H1 (cell line): ENCODE data around the gene SCARB2. TPM values are rescaled to one million over a fixed set of nuclear protein-coding genes. Genes with fewer than 3 reads are reported as not detected.

Source experiments
- CTCF ChIA-PET: fragments of 300-600 bp; sonication (Branson Sonifier 250); formaldehyde crosslinking; loops from one replicate; lab custom pipeline; 2021; ENCODE audit not compliant: partially characterized antibody; lab: Charles Lee
- POLR2A ChIA-PET: fragments of 300-600 bp; sonication (Branson Sonifier 250); formaldehyde crosslinking; loops from one replicate; lab custom pipeline; 2021; ENCODE audit warnings: inconsistent platforms; ENCODE audit not compliant: partially characterized antibody; lab: Charles Lee
- DNase-seq, 2 experiments: peaks; one replicate each; pipeline versions ENCODE4 v3.0.0 to v3.0.0-alpha.2; 2010 to 2022; ENCODE audit warnings: low spot score in 2 of 2, low read depth in 1 of 2, mixed read lengths in 1 of 2
- FAIRE-seq: peaks from 2 replicates; lab custom pipeline; 2011; peaks lifted over from hg19 to GRCh38; lab: Jason Lieb, UNC
- H2AFZ ChIP-seq: 2 replicates; pipeline ENCODE4 v1.8.1; 2012; ENCODE audit warnings: low read length, inconsistent platforms
- H2AK5ac ChIP-seq: 2 replicates; pipeline ENCODE4 v1.6.1; 2013; ENCODE audit warnings: low read depth, low read length
- H2BK120ac ChIP-seq: replicated peaks from 2 replicates; pipeline ENCODE3; 2013; ENCODE audit warnings: low read depth, low read length, inconsistent platforms
- H2BK12ac ChIP-seq: 2 replicates; pipeline ENCODE4 v1.6.1; 2013; ENCODE audit warnings: low read depth, low read length
- H2BK15ac ChIP-seq: 2 replicates; pipeline ENCODE4 v1.6.1; 2013; ENCODE audit warnings: low read length
- H2BK20ac ChIP-seq: 2 replicates; pipeline ENCODE4 v1.6.1; 2013; ENCODE audit warnings: low read length
- H2BK5ac ChIP-seq: 2 replicates; pipeline ENCODE4 v1.6.1; 2013; ENCODE audit warnings: low read depth, low read length
- H3K14ac ChIP-seq: 2 replicates; pipeline ENCODE4 v1.6.1; 2013; ENCODE audit warnings: inconsistent platforms; ENCODE audit not compliant: insufficient read length
- H3K18ac ChIP-seq: 2 replicates; pipeline ENCODE4 v1.6.1; 2013; ENCODE audit warnings: low read length; ENCODE audit errors: extremely low read depth
- H3K23ac ChIP-seq: 2 replicates; pipeline ENCODE4 v1.6.1; 2013; ENCODE audit warnings: inconsistent platforms; ENCODE audit not compliant: insufficient read length
- H3K23me2 ChIP-seq: 2 replicates; pipeline ENCODE4 v1.6.1; 2013; ENCODE audit warnings: low read depth, low read length
- H3K27ac ChIP-seq: 2 replicates; pipeline ENCODE4 v1.6.1; 2011; ENCODE audit warnings: low read depth, low read length, inconsistent platforms
- H3K27me3 ChIP-seq, 4 experiments: replicated peaks in 1 of 4; 1 replicate in 1 of 4; 2 replicates in 3 of 4; pipeline versions ENCODE4 v1.6.1 to v1.8.1; 2011 to 2013; ENCODE audit warnings: low read length in 3 of 4, mild to moderate bottlenecking in 3 of 4, inconsistent platforms in 2 of 4, mixed read lengths in 2 of 4, moderate library complexity in 1 of 4; ENCODE audit not compliant: control insufficient read depth in 3 of 4, insufficient read depth in 3 of 4; ENCODE audit errors: extremely low read depth in 1 of 4
- H3K36me3 ChIP-seq, 4 experiments: 2 replicates each; pipeline versions ENCODE4 v1.6.1 to v1.8.1; 2011 to 2013; ENCODE audit warnings: mild to moderate bottlenecking in 4 of 4, low read length in 3 of 4, moderate library complexity in 2 of 4, control low read depth in 1 of 4, inconsistent platforms in 1 of 4; ENCODE audit not compliant: insufficient read depth in 4 of 4, control insufficient read depth in 2 of 4
- H3K4ac ChIP-seq: replicated peaks from 2 replicates; pipeline ENCODE3; 2013; ENCODE audit warnings: low read length, low read depth, mixed read lengths, inconsistent platforms; ENCODE audit not compliant: insufficient read length
- H3K4me1 ChIP-seq, 4 experiments: replicated peaks in 1 of 4; 1 replicate in 1 of 4; 2 replicates in 3 of 4; pipeline versions ENCODE4 v1.6.1 to v1.8.1; 2011 to 2013; ENCODE audit warnings: low read length in 3 of 4, inconsistent platforms in 2 of 4, mixed read lengths in 1 of 4; ENCODE audit not compliant: insufficient read depth in 4 of 4, control insufficient read depth in 3 of 4
- H3K4me2 ChIP-seq, 2 experiments: 2 replicates each; pipeline versions ENCODE4 v1.6.1 to v1.8.1; 2011 to 2013; ENCODE audit warnings: low read depth in 2 of 2, low read length in 2 of 2, control low read depth in 1 of 2, inconsistent platforms in 1 of 2, mild to moderate bottlenecking in 1 of 2; ENCODE audit not compliant: insufficient read depth in 1 of 2
- H3K4me3 ChIP-seq, 4 experiments: fragments of 200-600, 300-600 bp in 1 of 4; sonication (generic), shearing (Covaris generic), sonication (Bioruptor Twin) in 1 of 4; 2 replicates each; pipeline versions ENCODE4 v1.5.1 to v1.8.1; 2011 to 2016; ENCODE audit warnings: low read length in 4 of 4, low read depth in 3 of 4, control low read depth in 2 of 4, inconsistent platforms in 2 of 4, mild to moderate bottlenecking in 2 of 4, mixed read lengths in 1 of 4, moderate library complexity in 1 of 4; ENCODE audit not compliant: insufficient read depth in 2 of 4; ENCODE audit errors: extremely low read depth in 1 of 4
- H3K56ac ChIP-seq: replicated peaks from 2 replicates; pipeline ENCODE3; 2013; ENCODE audit warnings: low read depth, mild to moderate bottlenecking, mixed read lengths, low read length, inconsistent platforms; ENCODE audit not compliant: insufficient read length
- H3K79me1 ChIP-seq: 2 replicates; pipeline ENCODE4 v1.6.1; 2013; ENCODE audit warnings: low read depth, low read length, control low read depth
- H3K79me2 ChIP-seq, 2 experiments: 2 replicates each; pipeline versions ENCODE4 v1.6.1 to v1.8.1; 2012 to 2013; ENCODE audit warnings: low read length in 2 of 2, mild to moderate bottlenecking in 2 of 2, inconsistent platforms in 1 of 2; ENCODE audit not compliant: insufficient read depth in 2 of 2, control insufficient read depth in 1 of 2
- H3K9ac ChIP-seq, 4 experiments: replicated peaks in 1 of 4; 1 replicate in 1 of 4; 2 replicates in 3 of 4; pipeline versions ENCODE4 v1.6.1 to v1.8.1; 2011 to 2013; ENCODE audit warnings: low read depth in 3 of 4, low read length in 3 of 4, control low read depth in 2 of 4, mild to moderate bottlenecking in 2 of 4, moderate library complexity in 2 of 4, inconsistent platforms in 1 of 4; ENCODE audit errors: extremely low read depth in 1 of 4
- H3K9me3 ChIP-seq, 2 experiments: 2 replicates each; pipeline versions ENCODE4 v1.6.1 to v1.8.1; 2012 to 2013; ENCODE audit warnings: mild to moderate bottlenecking in 2 of 2, moderate library complexity in 2 of 2, control low read depth in 1 of 2, inconsistent platforms in 1 of 2, low read depth in 1 of 2, low read length in 1 of 2, mixed read lengths in 1 of 2; ENCODE audit not compliant: insufficient read depth in 2 of 2
- H4K20me1 ChIP-seq, 2 experiments: replicated peaks in 1 of 2; 2 replicates each; pipeline versions ENCODE3 to v1.8.1; 2011 to 2013; ENCODE audit warnings: inconsistent platforms in 2 of 2, low read length in 2 of 2, mild to moderate bottlenecking in 1 of 2; ENCODE audit not compliant: insufficient read depth in 2 of 2, control insufficient read depth in 1 of 2
- H4K5ac ChIP-seq: 2 replicates; pipeline ENCODE4 v1.6.1; 2013; ENCODE audit warnings: low read length, low read depth, mixed read lengths, inconsistent platforms; ENCODE audit not compliant: insufficient read length
- H4K8ac ChIP-seq: 2 replicates; pipeline ENCODE4 v1.8.0; 2013; ENCODE audit warnings: mild to moderate bottlenecking, moderate library complexity, low read length, inconsistent platforms; ENCODE audit not compliant: insufficient read depth; ENCODE audit errors: extremely low read depth
- H4K91ac ChIP-seq: replicated peaks from 2 replicates; pipeline ENCODE3; 2013; ENCODE audit warnings: low read length, mixed read lengths, inconsistent platforms; ENCODE audit not compliant: insufficient read length
- HDAC6 ChIP-seq: IDR thresholded peaks from one replicate; pipeline ENCODE4 v1.7.1; 2012; ENCODE audit warnings: low read depth, mild to moderate bottlenecking, inconsistent platforms, low read length, moderate library complexity
- RAD21 ChIP-seq, 2 experiments: IDR thresholded peaks in 1 of 2; conservative IDR thresholded peaks in 1 of 2; 2 replicates each; pipeline ENCODE4 v1.6.1; 2011; ENCODE audit warnings: low read depth in 2 of 2, low read length in 2 of 2, improper control_type of control experiment in 1 of 2, inconsistent platforms in 1 of 2, mild to moderate bottlenecking in 1 of 2, moderate library complexity in 1 of 2
- SP2 ChIP-seq: IDR thresholded peaks from 2 replicates; pipeline ENCODE4 v1.6.1; 2012; ENCODE audit warnings: mild to moderate bottlenecking, low read length, inconsistent platforms
- WGBS, 2 experiments: shearing (Covaris generic) in 1 of 2; methylation state at CpG; one replicate each; pipeline versions ENCODE4 v1.1.6 to v1.1.7; 2013 to 2015; ENCODE audit warnings: low lambda C conversion rate in 2 of 2, mixed read lengths in 2 of 2, inconsistent platforms in 1 of 2, low coverage in 1 of 2, missing lambda C conversion rate in 1 of 2; ENCODE audit not compliant: insufficient replicate concordance in 2 of 2, insufficient coverage in 1 of 2, insufficient read length in 1 of 2; ENCODE audit errors: extremely low coverage in 1 of 2, missing lambda C conversion rate in 1 of 2; 5-methylcytosine and 5-hydroxymethylcytosine counted together
- polyA plus RNA-seq, 7 experiments: library from polyadenylated mRNA; depleted of rRNA in 3 of 7; stranded (reverse) in 5 of 7; unstranded in 2 of 7; fragments of >200 nt in 5 of 7; fragments of 200-250 nt in 2 of 7; gene quantifications; 1 replicate in 5 of 7; 2 replicates in 1 of 7; 4 replicates in 1 of 7; pipeline versions ENCODE4 v1.2.1 to v1.2.3, GENCODE V29; 2011 to 2013; ENCODE audit warnings: missing spikeins in 2 of 7, mixed read lengths in 2 of 7
- total RNA-seq: library from RNA; stranded (reverse); fragmentation: NEBNext Ultra II Directional; extraction: Animal tissue kit (Norgen Biotek cat#: 25700); gene quantifications from 2 replicates; pipeline ENCODE4 v1.2.1, GENCODE V29; 2021

The SCARB2 gene
- total and polyA plus RNA-seq, 2 of the 8 experiments (the other 6 are each of a cell fraction or from before 2014, with no cell fraction given) = 18.5 to 35.7 TPM

- Histone ChIP-seq H4K20me1 (no peaks in the 10 kb centered on the region), H3K4me1 (peaks cover 0 to 2% (median under 1%) of the 10 kb centered on the region in 4 experiments; a peak in 5 of 7 replicates), H2BK15ac (no peak overlapping the region), H2BK20ac (no peak overlapping the region), H3K4me2 (no peak overlapping the region), H2BK12ac (no peak overlapping the region), H2AK5ac (no peak overlapping the region), H3K27ac (no peak overlapping the region), H4K5ac (no peak overlapping the region), H3K23ac (no peak overlapping the region), H3K14ac (no peak overlapping the region), H2BK5ac (no peak overlapping the region), H2BK120ac (no peak overlapping the region), H3K79me1 (no peaks in the 10 kb centered on the region), H3K18ac (no peak overlapping the region), H3K23me2 (no peaks in the 10 kb centered on the region), H3K27me3 (peaks cover 0 to 2% (median under 1%) of the 10 kb centered on the region in 4 experiments; a peak in 3 of 7 replicates), H3K36me3 (no peaks in the 10 kb centered on the region), H4K8ac (no peak overlapping the region), H3K56ac (no peak overlapping the region), H3K4ac (no peak overlapping the region), H3K4me3 (no peak overlapping the region), H3K9me3 (no peaks in the 10 kb centered on the region; a peak in 1 of 4 replicates), H3K79me2 (no peaks in the 10 kb centered on the region), H3K9ac (no peak overlapping the region), H4K91ac (no peak overlapping the region), H2AFZ (no peak overlapping the region)
- no peak for TF ChIP-seq SP2
- TF ChIP-seq HDAC6 = no peak
- TF ChIP-seq RAD21 (IDR thresholded peaks at IDR 0.05 in 1 of 2, conservative IDR thresholded peaks at IDR 0.05 in 1 of 2; ENCODE audit: low read depth in 2 of 2, low read length in 2 of 2) = peak in 1 of 2 experiments; percentile 38; a peak in 2 of 4 replicates
- no peak for FAIRE-seq
- DNase-seq = no peak
- CTCF ChIA-PET = interaction anchor here (1.0 to 1.5 kb wide), 2 partner anchors 11 to 66 kb away, joined by 3 to 4 read pairs; no protein-coding TSS in a partner anchor
- POLR2A ChIA-PET = interaction anchor here (0.9 to 1.2 kb wide), 2 partner anchors 25 to 33 kb away, joined by 3 read pairs; no protein-coding TSS in a partner anchor
- WGBS, 2 experiments = 81% methylated on average over 1 of the region's 1 CpG; no CpG with 5 or more reads in 1 of the 2 experiments
Observed at GRCh38 chr4:76246025-76246424, 32.4 kb upstream of the SCARB2 start.
